Mononuclear cell (primary cell): ENCODE measurements around the gene MUC2. TPM values are rescaled to one million over a fixed set of nuclear protein-coding genes. Genes with fewer than 3 reads are reported as not detected.

Experiments
- H3K27me3 ChIP-seq: 2 replicates; pipeline ENCODE4 v1.6.0; 2011; ENCODE audit warnings: low read length, control low read depth; ENCODE audit not compliant: insufficient read depth
- H3K4me1 ChIP-seq: 2 replicates; pipeline ENCODE4 v1.5.1; 2011; ENCODE audit warnings: mild to moderate bottlenecking, low read length, control low read depth; ENCODE audit not compliant: insufficient read depth
- H3K4me3 ChIP-seq: 2 replicates; pipeline ENCODE4 v1.5.1; 2011; ENCODE audit warnings: mild to moderate bottlenecking, low read length, moderate library complexity
- H3K9me3 ChIP-seq: 2 replicates; pipeline ENCODE4 v1.5.1; 2011; ENCODE audit warnings: low read depth, mild to moderate bottlenecking, control low read depth, low read length
- total RNA-seq: library from RNA; depleted of rRNA; stranded (reverse); fragments of >200 nt; gene quantifications from one replicate; pipeline ENCODE4 v1.2.3, GENCODE V29; 2012

The MUC2 gene
- total RNA-seq, 1 donor = not detected

DNA sequence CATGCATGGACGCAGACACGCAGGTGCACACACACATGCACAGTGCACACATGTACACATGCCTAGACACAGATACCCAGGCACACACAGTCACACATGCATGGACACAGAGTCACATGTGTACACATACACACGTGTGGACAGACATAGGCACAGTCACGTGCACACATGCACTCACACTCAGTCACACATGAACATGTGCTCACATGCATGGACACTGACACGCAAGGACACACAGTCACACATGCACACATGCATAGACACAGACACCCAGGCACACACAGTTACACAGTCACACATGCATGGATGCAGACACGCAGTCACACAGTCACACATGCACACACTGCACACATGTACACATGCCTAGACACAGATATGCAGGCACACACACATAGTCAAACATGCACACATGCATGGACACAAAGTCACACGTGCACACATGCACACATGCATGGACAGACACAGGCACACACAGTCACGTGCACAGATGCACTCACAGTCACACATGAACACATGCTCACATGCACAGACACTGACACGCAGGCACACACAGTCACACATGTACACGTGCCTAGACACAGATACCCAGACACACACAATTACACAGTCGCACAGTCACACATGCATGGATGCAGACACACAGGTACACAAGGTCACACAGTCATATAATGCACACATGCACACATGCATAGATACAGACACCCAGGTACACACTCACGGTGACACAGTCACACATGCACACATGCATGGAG lies 16.8 kb downstream of the MUC2 start:
- H3K4me3 ChIP-seq = no peak overlapping the region
- no peaks in the 10 kb centered on the region for H3K4me1 ChIP-seq
- H3K9me3 ChIP-seq = no peaks in the 10 kb centered on the region
- no peaks in the 10 kb centered on the region for H3K27me3 ChIP-seq

- no peak overlapping the region for H3K4me3 ChIP-seq
- no peaks in the 10 kb centered on the region for H3K9me3 ChIP-seq
- H3K27me3 ChIP-seq = no peaks in the 10 kb centered on the region
- no peaks in the 10 kb centered on the region for H3K4me1 ChIP-seq
These were observed 17.5 kb downstream of the MUC2 start for GRCh38 chr11:1092145-1092670.

DNA sequence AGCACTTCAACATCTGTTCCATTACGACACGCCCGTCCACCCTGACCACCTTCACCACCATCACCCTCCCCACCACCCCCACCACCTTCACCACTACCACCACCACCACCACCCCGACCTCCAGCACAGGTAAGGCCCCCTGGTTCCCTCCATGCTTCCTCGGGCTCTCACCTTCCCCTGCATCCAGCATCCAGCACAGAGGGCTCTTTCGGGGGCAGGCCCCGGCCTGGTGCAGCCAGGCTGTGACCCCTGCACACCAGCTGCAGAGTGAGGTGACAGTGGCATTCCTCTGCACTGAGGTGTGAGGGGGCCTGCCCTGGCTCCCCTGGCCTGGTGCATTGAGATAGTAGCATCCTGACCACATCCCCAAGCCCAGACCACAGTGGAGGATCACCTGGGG lies 18.2 kb downstream of the MUC2 start:
- no peaks in the 10 kb centered on the region for H3K27me3 ChIP-seq
- H3K9me3 ChIP-seq = no peaks in the 10 kb centered on the region
- no peaks in the 10 kb centered on the region for H3K4me1 ChIP-seq
- no peak overlapping the region for H3K4me3 ChIP-seq

DNA sequence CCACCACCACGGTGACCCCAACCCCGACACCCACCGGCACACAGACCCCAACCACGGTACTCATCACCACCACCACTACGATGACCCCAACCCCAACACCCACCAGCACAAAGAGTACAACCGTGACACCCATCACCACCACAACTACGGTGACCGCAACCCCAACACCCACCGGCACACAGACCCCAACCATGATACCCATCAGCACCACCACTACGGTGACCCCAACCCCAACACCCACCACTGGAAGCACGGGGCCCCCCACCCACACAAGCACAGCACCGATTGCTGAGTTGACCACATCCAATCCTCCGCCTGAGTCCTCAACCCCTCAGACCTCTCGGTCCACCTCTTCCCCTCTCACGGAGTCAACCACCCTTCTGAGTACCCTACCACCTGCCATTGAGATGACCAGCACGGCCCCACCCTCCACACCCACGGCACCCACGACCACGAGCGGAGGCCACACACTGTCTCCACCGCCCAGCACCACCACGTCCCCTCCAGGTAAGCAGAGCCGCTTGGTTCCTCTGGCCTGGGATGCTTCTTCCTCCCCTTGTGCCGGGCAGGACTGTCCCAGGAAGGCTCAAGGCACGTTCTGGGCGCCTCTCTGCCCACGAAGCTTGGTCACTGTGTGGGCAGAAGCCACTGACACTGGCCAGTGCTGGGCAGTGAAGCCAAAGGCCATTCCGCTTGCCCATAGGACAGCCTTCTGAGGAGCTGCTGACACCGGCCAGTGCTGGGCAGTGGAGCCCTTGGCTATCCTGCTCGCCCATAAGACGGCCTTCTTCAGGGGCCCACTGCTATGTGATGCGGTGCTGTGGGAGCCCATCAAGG lies 25.1 kb downstream of the MUC2 start:
- no peaks in the 10 kb centered on the region for H3K4me1 ChIP-seq
- H3K9me3 ChIP-seq = no peaks in the 10 kb centered on the region
- H3K4me3 ChIP-seq = no peak overlapping the region
- H3K27me3 ChIP-seq = no peaks in the 10 kb centered on the region

- H3K4me3 ChIP-seq = no peak overlapping the region
- H3K4me1 ChIP-seq = no peaks in the 10 kb centered on the region
- no peaks in the 10 kb centered on the region for H3K9me3 ChIP-seq
- no peaks in the 10 kb centered on the region for H3K27me3 ChIP-seq
These were observed 26.0 kb downstream of the MUC2 start for GRCh38 chr11:1100417-1101245.

- no peak overlapping the region for H3K4me3 ChIP-seq
- no peaks in the 10 kb centered on the region for H3K4me1 ChIP-seq
- no peaks in the 10 kb centered on the region for H3K9me3 ChIP-seq
- no peaks in the 10 kb centered on the region for H3K27me3 ChIP-seq
These were observed 26.8 kb downstream of the MUC2 start for GRCh38 chr11:1101318-1102089.

DNA sequence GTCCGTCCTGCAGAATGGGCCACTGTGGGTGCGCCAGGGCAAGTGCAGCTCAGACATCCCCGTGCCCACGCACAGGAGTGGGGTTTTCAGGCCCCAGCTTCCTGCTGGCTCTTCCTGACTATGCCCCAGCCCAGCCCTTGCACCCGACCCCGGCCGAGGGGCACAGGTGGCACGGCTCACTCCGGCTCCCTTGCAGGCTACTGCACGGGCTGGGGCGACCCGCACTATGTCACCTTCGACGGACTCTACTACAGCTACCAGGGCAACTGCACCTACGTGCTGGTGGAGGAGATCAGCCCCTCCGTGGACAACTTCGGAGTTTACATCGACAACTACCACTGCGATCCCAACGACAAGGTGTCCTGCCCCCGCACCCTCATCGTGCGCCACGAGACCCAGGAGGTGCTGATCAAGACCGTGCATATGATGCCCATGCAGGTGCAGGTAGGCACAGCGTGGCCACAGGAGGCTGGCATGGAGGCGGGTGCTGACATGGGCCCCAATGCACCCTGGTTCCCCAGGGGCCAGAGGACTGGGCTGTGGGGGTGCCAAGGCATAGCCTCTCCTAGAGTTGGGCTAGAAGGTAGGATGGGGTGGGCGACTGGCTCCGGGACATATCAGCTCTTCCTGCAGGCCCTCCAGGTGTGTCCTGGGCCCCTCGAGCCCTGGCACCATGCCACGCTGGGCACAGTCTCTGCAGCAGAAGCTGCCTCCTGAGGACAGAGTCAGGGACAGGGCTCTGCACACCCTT lies 27.7 kb downstream of the MUC2 start:
- no peak overlapping the region for H3K4me3 ChIP-seq
- H3K4me1 ChIP-seq = no peaks in the 10 kb centered on the region
- H3K27me3 ChIP-seq = no peaks in the 10 kb centered on the region

GRCh38 chr11:1102996-1103395 lies 28.3 kb downstream of the MUC2 start:
- no peaks in the 10 kb centered on the region for H3K9me3 ChIP-seq
- H3K4me3 ChIP-seq = no peak overlapping the region
- no peaks in the 10 kb centered on the region for H3K27me3 ChIP-seq
- no peaks in the 10 kb centered on the region for H3K4me1 ChIP-seq

More for the DNA sequence above, 27.7 kb downstream of the MUC2 start:
- no peaks in the 10 kb centered on the region for H3K9me3 ChIP-seq

DNA sequence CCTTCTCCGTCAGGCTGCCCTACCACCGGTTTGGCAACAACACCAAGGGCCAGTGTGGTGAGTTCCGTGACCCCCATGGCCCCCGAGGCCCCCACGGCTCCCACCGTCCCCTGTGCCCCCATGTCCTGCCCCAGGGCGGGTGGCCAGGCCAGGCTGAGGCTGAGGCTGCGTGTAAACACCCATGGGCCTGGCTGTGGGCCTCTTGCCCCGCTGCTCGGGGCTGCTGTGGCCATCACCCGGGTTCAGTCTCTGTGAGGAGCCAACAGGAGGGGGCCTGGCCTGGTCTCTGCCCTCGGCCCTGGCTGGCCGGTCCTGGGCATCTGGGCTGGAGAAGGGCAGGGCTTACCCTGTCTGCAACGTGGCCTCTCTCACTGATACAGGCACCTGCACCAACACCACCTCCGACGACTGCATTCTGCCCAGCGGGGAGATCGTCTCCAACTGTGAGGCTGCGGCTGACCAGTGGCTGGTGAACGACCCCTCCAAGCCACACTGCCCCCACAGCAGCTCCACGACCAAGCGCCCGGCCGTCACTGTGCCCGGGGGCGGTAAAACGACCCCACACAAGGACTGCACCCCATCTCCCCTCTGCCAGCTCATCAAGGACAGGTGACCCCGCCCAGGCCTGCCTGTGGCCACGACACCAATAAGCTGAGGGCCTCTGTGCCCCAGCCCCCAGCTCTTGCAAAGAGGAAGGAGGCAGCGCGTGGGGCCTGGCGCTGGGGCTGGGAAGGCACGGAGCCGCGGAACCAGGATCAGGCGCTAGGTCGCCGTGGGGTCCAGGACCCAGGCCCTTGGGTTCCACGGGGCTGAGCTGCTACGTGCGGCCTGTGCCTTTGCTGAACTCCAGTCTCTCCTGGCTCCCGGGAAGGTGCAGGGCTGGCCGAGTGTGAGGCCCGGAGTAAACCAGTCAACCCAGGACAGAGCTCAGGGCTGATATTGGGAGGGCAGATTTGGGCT lies 29.0 kb downstream of the MUC2 start:
- no peak overlapping the region for H3K4me3 ChIP-seq
- H3K27me3 ChIP-seq = no peaks in the 10 kb centered on the region
- no peaks in the 10 kb centered on the region for H3K9me3 ChIP-seq
- H3K4me1 ChIP-seq = no peaks in the 10 kb centered on the region

GRCh38 chr11:1104411-1105182 lies 29.9 kb downstream of the MUC2 start:
- Histone ChIP-seq H3K4me1 (no peaks in the 10 kb centered on the region), H3K9me3 (no peaks in the 10 kb centered on the region), H3K4me3 (no peak overlapping the region), H3K27me3 (no peaks in the 10 kb centered on the region)

DNA sequence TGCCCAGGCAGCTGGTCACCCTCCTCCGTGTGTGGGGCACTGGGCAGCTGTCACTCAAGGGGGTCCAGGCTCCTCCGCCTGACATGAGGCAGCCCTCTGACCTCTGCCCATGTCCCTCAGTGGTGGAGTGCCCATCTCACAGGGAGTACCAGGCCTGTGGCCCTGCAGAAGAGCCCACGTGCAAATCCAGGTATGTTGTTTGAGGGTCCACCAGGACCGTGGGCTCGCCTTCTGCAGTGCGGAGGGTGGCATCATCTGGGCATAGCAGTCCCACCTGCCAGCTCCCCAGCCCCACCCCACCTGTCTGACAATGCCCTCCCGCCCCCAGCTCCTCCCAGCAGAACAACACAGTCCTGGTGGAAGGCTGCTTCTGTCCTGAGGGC lies 30.5 kb downstream of the MUC2 start:
- Histone ChIP-seq H3K9me3 (no peaks in the 10 kb centered on the region), H3K27me3 (no peaks in the 10 kb centered on the region), H3K4me1 (no peaks in the 10 kb centered on the region), H3K4me3 (no peak overlapping the region)

DNA sequence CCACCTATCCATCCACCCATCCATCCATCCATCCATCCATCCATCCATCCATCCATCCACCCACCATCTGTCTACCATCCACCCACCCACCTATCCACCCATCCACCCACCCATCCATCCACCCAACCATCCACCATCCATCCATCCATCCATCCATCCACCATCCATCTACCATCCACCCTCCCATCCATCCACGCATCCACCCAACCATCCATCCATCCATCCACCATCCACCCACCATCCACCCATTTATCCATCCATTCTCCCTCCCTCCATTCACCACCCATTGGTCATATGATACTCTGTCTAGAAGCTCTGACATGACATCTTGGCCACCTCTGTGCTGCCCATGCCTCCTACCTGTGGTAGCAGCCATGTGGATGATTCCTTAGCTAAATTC lies 31.7 kb downstream of the MUC2 start:
- Histone ChIP-seq H3K9me3 (no peaks in the 10 kb centered on the region), H3K4me3 (no peak overlapping the region), H3K4me1 (no peaks in the 10 kb centered on the region), H3K27me3 (no peaks in the 10 kb centered on the region)
